GM19397 (cell line): Measurements from ENCODE around the gene CNNM4.
A peak's percentile ranks its signal among the peaks of the same experiment; 100 is the strongest.
"Not testable (repeated sequence)": the region's sequence is repeated elsewhere in the genome, so short reads cannot be mapped to it uniquely, and the experiment has no call there.

Experiments used
- ATAC-seq: cut with Tn5 transposase; IDR thresholded peaks from one replicate; pipeline ENCODE4 v1.9.1; 2021; ENCODE audit warnings: mild to moderate bottlenecking, moderate library complexity; ENCODE audit not compliant: unreplicated experiment

CNNM4 gene

DNA sequence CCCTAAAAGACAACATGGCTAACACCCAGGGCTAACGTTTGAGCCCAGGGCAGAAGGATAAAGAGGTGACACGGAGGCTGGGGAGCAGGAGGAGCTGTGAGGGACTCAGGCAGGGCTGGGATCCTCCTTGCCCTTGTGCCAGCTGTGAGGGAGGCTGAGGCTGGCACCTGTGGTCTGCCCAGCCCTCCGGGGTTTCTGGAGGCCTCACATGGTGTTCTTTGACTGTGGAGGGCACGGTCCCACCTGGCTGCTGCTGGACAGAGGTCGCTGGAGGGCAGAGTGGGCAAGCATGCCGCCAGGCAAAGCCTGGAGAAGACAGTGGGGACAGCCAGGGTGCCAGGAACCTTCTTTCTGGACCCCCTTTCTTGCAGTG is 28.5 kb downstream of the CNNM4 start:
- no peak for ATAC-seq

GRCh38 chr2:96792772-96793749 is 32.4 kb downstream of the CNNM4 start:
- ATAC-seq = no peak

GRCh38 chr2:96795076-96795475 is 34.4 kb downstream of the CNNM4 start:
- ATAC-seq = no peak

- ATAC-seq = not testable (repeated sequence)
These were observed 35.8 kb downstream of the CNNM4 start for GRCh38 chr2:96796497-96796896.

DNA sequence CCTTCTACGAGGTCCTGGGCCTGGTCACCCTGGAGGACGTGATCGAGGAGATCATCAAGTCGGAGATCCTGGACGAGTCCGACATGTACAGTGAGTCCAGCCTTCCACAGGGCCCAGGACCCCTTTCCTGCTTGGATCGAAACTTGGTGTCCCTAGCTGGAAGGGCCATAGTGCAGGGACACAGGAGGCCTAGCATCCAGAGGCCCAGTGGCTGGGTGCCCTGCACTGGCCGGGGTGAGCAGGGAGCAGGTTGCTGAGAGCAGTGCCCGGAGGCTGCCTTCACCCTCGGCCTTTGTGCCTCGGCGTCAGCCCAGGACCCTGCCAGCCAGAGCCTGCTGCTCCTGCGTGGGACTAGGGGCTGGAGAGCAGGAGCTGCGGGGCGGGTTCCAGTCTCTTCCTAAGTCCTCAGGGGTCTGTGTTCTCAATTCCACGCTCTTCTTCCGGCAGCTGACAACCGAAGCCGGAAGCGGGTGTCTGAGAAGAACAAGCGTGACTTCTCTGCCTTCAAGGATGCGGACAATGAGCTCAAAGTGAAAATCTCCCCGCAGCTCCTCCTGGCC is 36.4 kb downstream of the CNNM4 start:
- no peak for ATAC-seq

DNA sequence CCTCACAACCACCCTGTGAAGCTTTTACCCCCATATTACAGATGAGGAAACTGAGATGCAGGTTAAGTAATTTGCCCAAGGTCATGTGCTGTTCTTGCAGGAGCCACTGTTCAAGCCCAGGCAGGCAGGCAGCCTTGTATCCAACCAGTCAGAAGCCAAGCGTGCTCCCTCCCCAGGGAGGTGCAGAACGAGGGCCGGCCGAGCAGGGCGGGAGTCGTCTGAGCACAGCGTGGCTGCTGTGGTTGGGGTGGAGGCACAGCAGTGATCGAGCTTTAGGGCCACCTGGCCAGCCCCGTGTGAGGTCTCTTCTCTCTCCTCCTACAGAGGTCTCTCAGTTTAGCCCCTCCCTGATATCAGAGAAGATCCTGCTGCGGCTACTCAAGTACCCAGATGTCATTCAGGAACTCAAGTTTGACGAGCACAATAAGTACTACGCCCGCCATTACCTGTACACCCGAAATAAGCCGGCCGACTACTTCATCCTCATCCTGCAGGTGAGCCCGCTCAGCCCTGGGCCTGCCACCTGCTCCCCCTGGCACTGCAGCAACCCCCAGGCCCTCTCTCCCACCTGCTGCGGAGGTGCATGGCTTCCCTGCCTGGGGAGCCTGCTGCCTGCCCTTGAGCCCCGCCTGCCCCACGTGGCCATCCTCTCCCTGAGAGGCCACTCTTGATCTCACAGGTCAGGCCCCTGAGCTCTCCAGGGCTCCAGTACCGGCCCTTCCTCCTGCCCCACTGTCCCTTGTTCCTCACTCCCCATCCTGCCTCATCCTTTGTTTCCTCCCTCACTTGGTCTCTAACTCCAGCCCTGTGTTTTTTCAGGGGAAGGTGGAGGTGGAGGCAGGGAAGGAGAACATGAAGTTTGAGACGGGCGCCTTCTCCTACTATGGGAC is 38.3 kb downstream of the CNNM4 start:
- ATAC-seq = no peak

DNA sequence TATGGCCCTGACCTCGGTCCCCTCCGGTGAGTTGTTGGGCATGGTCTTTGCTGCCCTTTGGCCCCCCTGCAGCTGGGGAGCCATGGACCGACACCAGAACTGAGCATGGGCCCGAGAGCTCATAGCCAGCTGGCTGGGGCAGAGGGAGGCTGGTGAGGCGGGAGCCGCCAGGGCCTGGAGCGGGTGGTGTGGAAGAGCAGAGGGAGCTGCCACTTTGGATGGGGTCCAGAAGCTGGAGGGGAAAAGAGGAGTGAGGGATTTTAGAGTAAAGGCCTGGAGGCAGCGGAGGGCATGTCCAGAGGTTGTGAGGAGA is 38.9 kb downstream of the CNNM4 start:
- no peak for ATAC-seq

DNA sequence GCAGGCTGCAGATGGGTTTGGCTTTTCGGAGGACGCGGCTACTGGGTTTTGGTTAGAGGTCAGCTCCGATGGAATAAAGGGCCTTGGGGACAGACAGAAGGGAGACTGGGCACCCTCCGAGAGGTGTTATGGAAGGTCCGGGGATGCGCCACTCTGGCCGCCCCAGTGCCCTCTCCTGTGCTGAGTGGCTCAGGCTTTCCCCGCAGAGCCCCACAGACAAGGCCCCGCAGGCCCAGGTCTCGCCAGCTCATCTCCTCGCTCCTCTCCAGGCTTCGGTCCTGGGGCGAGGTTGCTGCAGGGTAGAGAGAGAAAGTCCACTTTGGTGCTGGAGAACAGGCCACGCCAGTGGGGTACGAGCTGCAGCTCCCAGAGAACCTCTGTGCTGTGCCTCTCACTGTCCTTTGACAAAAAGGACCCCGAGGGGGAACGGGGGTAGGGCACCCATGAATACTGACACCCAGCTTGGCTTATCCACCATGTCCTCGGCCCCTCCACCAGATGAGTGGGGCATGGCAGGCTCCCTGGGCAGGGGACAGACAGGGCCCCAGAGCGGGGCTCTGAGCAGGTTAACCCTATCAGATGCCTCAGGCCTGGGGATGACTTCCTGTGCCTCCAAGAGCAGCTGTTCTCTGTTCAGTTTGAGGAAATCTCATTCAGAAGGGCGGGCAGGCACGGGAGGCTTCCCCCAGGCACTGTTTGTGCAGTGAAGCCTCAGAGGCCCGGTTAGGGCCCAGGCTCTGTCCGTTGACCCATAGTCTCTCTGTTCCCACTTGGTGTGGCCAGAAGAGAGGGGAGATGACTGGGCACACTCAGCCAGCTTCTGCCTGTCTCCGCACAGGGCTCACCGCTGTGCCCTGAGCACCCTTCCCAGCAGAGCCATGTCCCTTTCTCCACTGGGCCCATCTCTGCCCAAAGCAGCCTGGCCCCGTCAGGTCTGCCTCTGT is 39.6 kb downstream of the CNNM4 start:
- no peak for ATAC-seq

DNA sequence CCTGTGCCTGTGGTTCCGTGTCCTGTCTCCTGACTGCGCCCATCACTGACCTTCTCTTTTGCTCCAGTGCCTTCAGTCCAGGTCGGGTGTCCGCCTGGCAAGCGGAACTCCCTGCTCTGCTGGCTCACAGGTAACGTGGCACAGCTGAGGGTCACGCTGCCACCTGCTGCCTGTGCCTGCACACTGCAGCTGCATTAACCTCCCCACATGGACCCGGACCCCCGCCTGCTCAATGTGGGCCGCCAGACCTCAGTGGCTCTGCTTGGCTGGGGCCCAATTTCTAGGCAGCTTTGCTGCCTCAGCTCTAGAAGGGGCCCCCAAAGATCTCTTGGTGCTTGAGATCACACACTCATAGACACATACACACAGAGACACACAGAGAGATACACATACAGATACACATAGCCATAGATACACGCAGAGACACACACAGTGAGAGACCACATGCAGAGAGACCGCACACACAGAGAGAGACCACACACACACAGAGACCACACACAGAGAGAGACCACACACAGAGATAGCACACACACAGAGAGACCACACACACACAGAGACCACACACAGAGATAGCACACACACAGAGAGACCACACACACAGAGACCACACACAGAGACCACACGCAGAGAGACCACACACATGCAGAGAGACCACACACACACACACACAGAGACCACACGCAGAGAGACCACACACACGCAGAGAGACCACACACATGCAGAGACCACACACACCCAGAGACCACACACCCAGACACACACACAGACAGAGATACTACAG is 40.5 kb downstream of the CNNM4 start:
- peak; percentile 80 for ATAC-seq

DNA sequence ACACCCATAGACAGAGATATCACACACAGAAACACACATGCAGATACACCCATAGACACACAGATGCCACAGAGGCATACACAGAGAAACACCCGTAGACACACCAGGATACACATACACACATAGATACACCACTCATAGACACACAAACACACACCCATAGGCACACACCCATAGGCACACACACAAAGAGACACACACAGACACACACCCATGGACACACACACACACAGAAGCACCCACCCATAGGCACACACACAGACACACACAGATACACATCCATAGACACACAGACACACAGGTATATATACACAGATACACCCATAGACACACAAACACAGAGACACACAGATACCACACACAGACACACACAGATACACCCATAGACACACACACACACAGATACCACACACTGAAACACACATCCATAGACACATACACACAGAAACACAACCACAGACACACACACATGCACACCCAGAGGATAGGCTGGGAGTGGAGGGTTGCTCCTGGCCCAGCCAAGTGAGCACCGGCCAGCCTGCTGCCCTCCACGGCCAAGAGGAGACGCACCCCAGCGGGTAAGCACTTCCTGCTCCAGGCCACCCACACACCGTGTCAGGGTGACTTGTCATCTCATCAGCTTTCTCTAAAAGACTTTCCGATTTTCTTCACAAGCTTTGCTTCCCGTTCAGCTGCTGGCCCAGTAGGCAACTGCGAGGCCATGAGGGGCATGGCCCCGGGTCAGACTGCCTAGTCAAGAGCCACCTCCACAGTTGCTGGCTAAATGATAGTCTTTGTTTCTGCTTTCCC is 41.3 kb downstream of the CNNM4 start:
- no peak for ATAC-seq

- ATAC-seq = no peak
These were observed 42.0 kb downstream of the CNNM4 start for GRCh38 chr2:96802721-96803120.

- no peak for ATAC-seq
These were observed 44.3 kb downstream of the CNNM4 start for GRCh38 chr2:96804986-96805385.

DNA sequence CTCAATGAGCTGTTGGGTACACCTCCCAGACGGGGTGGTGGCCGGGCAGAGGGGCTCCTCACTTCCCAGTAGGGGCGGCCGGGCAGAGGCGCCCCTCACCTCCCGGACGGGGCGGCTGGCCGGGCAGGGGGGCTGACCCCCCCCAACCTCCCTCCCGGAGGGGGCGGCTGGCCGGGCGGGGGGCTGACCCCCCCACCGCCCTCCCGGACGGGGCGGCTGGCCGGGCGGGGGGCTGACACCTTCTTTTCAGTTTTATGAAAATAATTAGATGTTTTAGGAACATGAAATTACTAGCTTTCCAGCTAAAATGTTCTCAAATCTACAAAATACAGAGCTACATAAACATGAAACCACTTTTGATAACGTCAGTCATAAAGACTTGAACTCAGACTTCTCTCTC is 45.2 kb downstream of the CNNM4 start:
- not testable (repeated sequence) for ATAC-seq

- ATAC-seq = peak; percentile 60
These were observed 45.9 kb downstream of the CNNM4 start for GRCh38 chr2:96806468-96807126.

DNA sequence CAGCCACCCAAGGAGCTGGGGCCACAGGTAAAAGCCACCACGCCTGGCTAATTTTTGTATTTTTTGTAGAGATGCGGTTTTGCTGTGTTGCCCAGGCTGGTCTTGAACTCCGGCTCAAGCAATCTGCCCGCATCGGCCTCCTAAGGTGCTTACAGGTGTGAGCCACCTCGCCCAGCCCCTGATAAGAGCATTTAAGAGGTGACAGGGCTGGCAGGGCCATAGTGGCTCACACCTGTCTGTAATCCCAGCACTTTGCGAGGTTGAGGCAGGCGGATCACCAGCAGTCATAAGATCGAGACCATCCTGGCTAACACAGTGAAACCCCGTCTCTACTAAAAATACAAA is 46.4 kb downstream of the CNNM4 start:
- no peak for ATAC-seq

DNA sequence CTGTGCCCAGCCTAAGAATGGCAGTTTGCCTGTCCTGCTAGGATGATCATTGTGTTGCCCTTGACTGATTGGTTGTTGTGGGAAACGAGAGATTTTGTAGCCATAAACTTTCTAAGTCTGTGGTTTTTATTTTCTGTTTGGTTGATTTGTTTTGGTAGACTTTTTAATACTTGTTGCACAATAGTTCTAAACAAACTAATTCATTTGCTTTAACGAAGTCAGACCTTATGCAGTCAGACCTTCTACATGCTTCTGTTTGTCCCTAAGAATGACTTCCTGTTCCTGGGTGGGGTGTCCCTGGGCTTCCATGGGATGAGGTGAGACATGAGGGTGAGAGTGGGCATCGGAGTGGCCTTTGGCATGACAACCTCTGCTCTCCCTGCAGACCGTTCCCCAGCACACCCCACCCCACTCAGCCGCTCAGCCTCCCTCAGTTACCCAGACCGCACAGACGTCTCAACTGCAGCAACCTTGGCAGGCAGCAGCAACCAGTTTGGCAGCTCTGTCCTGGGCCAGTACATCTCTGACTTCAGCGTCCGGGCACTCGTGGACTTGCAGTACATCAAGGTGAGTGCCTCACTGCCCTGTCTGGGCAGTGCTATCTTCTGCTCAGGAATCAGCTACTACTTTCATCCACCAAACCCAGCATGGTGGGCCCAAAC is 47.6 kb downstream of the CNNM4 start:
- no peak for ATAC-seq

DNA sequence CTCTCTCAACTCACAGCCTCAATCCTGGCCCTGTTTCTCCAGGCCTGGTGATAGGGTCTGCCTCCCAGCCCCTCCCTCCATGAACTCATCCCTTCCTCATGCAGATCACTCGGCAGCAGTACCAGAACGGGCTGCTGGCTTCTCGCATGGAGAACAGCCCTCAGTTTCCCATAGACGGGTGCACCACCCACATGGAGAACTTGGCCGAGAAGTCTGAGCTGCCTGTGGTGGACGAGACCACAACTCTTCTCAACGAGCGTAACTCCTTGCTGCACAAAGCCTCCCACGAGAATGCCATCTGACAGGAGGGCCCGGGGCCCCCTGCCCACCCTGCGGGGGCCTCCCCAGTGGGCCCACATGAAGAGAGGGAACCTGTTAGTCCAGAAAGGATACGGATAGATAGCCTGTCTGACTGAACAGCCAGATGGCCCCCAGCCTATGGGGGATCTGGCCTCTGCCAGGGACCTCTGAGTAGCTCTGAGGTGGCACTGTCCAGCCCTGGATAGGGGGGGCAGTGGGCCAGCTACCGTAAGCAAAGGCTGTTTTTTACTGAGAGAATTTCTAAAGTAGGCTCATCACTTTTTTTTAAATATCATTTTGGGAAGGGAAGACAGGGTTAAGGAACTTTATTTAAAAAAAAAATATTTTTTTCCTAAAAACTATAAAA is 48.6 kb downstream of the CNNM4 start:
- ATAC-seq = no peak
